ENCODE data around the gene PPFIA1. TPM values are rescaled to one million over a fixed set of nuclear protein-coding genes. Genes with fewer than 3 reads are reported as not detected.

The PPFIA1 gene
- total RNA-seq, 4 donors from 2014 or later: 18.8 to 79.7 (median 39.1) TPM

DNA sequence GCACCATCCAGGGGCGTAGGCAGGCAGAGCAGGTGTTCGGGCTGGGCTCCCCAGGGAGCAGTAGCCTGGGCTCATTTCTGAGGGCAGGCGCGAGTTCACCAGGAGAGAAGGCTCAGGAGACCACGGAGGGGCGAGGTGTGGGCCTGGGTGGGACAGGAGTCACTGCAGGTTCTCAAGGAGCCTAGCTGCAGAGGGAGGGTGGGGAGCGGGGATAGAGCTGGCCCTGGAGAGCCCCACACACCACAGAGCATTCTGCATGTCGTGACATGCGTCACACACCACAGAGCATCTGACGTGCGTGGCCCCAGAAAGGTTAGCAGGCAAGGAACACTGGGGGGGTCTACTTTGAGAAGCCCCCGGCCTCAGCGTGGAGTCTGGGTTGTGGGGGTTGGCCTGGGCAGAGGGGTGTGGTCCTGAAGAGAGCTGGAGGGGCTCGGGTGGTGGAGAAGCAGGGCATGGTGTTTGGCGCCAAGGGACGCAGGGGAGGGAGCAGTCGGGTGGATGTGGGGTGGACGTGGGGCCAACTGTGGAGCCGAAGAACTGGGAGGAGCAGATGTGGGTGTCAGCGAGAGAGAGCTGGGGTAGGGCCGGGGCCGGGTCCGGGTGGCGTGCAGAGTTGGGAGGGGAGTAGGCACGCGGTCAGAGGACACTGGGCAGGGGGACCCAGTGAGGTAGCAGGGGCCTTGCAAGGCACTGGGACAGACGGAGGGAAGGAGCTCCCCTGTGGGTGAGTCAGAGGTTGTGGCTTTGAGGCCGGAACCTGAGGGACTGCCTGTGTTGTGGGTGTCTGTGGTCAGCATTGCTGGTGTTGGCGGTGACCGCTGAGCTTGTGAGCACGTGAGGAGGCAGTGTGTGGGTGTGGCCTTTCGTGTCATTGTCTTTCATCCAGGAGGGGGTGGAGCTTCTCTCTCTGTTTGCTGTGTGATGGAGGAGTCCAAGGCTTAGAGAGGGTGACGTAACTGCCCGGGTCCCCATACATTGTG is 153.3 kb downstream of the PPFIA1 start:
- Histone ChIP-seq H3K36me3 (no peaks in the 10 kb centered on the region), H3K4me1 (no peaks in the 10 kb centered on the region), H3K27me3 (no peaks in the 10 kb centered on the region), H3K4me3 (no peak overlapping the region), H3K27ac (no peak overlapping the region), H3K9me3 (no peaks in the 10 kb centered on the region)
- peak in 1 of 2 donors; percentile 30 for DNase-seq
- intact Hi-C loops (cut with DNase I; ENCODE audit: low total_unique reads): no loop called here
- TF ChIP-seq POLR2A (IDR thresholded peaks at IDR 0.05): no peak
- TF ChIP-seq, protein P1, sequence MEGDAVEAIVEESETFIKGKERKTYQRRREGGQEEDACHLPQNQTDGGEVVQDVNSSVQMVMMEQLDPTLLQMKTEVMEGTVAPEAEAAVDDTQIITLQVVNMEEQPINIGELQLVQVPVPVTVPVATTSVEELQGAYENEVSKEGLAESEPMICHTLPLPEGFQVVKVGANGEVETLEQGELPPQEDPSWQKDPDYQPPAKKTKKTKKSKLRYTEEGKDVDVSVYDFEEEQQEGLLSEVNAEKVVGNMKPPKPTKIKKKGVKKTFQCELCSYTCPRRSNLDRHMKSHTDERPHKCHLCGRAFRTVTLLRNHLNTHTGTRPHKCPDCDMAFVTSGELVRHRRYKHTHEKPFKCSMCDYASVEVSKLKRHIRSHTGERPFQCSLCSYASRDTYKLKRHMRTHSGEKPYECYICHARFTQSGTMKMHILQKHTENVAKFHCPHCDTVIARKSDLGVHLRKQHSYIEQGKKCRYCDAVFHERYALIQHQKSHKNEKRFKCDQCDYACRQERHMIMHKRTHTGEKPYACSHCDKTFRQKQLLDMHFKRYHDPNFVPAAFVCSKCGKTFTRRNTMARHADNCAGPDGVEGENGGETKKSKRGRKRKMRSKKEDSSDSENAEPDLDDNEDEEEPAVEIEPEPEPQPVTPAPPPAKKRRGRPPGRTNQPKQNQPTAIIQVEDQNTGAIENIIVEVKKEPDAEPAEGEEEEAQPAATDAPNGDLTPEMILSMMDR (IDR thresholded peaks at IDR 0.05): no peak

DNA sequence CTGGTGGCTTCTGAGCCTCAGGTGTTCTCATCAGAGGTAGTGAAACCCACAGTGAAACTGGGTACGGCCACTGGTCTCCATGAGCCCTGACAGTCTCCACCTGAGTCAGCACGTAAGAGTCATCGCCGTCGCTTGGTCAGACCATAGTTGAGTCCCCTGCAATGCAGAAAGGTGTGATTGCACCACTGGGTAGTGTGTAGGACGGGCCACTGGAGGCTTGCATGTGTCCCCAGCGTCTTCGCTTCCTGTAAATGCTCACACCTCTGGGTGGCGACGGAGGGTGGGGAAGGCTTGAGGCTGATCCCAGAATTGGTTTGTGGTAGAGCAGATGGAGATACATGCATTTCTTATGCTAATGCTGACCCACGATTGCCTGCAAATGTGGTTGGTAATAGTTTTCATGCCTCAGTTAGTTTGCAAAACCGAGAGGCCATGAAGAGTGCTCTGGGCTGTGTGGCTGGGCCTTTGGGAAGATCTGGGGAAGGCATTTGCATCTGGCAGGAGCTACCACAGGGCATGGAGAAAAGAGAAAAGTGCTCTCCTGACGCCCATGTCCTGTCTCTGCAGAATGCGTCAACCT is 154.4 kb downstream of the PPFIA1 start:
- no peaks in the 10 kb centered on the region for H3K4me1 ChIP-seq

DNA sequence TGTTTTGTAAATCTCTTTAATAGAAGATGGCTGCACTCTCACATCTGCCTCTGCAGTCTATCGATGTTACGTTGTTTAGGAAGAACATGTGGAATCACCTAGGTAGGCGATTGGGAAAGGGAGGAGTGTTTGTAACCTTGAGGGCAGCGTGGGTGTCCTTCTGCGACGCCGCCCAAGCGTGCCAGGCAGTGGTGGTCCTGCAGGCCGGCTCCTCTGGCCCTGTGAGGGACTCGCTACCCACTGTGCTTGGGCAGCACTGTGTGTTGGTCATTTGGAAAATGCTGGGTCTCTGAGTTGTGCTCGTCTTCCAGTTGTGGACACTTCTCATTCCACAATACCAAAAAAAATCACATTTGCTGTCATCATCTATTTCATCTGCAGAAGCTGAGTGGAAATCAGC is 156.9 kb downstream of the PPFIA1 start:
- no peaks in the 10 kb centered on the region for H3K9me3 ChIP-seq
- TF ChIP-seq POLR2A (IDR thresholded peaks at IDR 0.05): no peak
- TF ChIP-seq, protein P1 (IDR thresholded peaks at IDR 0.05): no peak
- no peak for DNase-seq
- intact Hi-C loops (cut with DNase I; ENCODE audit: low total_unique reads): no loop called here
- no peaks in the 10 kb centered on the region for H3K36me3 ChIP-seq
- no peak overlapping the region for H3K27ac ChIP-seq
- no peaks in the 10 kb centered on the region for H3K4me1 ChIP-seq
- H3K27me3 ChIP-seq: no peaks in the 10 kb centered on the region
- H3K4me3 ChIP-seq: no peak overlapping the region

More for the DNA sequence above, 154.4 kb downstream of the PPFIA1 start:
- no peaks in the 10 kb centered on the region for H3K9me3 ChIP-seq
- H3K4me3 ChIP-seq: no peak overlapping the region
- intact Hi-C loops (cut with DNase I; ENCODE audit: low total_unique reads): no loop called here
- no peaks in the 10 kb centered on the region for H3K36me3 ChIP-seq
- DNase-seq: no peak
- no peak overlapping the region for H3K27ac ChIP-seq
- TF ChIP-seq POLR2A (IDR thresholded peaks at IDR 0.05): no peak
- TF ChIP-seq, protein P1 (IDR thresholded peaks at IDR 0.05): no peak
- H3K27me3 ChIP-seq: no peaks in the 10 kb centered on the region

GRCh38 chr11:70428701-70429427 is 158.4 kb downstream of the PPFIA1 start:
- Histone ChIP-seq H3K4me3 (no peak overlapping the region), H3K9me3 (no peaks in the 10 kb centered on the region), H3K4me1 (no peaks in the 10 kb centered on the region), H3K36me3 (no peaks in the 10 kb centered on the region), H3K27me3 (no peaks in the 10 kb centered on the region), H3K27ac (no peak overlapping the region)
- TF ChIP-seq POLR2A (IDR thresholded peaks at IDR 0.05): no peak
- TF ChIP-seq, protein P1 (IDR thresholded peaks at IDR 0.05): no peak
- intact Hi-C loops (cut with DNase I; ENCODE audit: low total_unique reads): no loop called here
- no peak for DNase-seq

- Histone ChIP-seq H3K4me1 (no peaks in the 10 kb centered on the region), H3K27ac (no peak overlapping the region), H3K9me3 (no peaks in the 10 kb centered on the region), H3K36me3 (no peaks in the 10 kb centered on the region), H3K27me3 (no peaks in the 10 kb centered on the region), H3K4me3 (no peak overlapping the region)
- no peak for DNase-seq
- TF ChIP-seq, protein P1 (IDR thresholded peaks at IDR 0.05): no peak
- no peak for TF ChIP-seq POLR2A (IDR thresholded peaks at IDR 0.05)
- intact Hi-C loops (cut with DNase I; ENCODE audit: low total_unique reads): no loop called here
Observed at GRCh38 chr11:70429428-70429705, 158.9 kb downstream of the PPFIA1 start.

All from uterus (tissue), 4 donors.